H9 (cell line): ENCODE results near the gene ZSCAN16. TPM values are rescaled to one million over a fixed set of nuclear protein-coding genes. Genes with fewer than 3 reads are reported as not detected.

Experiments
- DNase-seq: peaks from one replicate; pipeline ENCODE4 v3.0.0-alpha.2; 2017
- H2AFZ ChIP-seq: one replicate; pipeline ENCODE4 v1.6.1; 2013; ENCODE audit warnings: mild to moderate bottlenecking, low read length, control low read depth, moderate library complexity
- H2AK5ac ChIP-seq: 2 replicates; pipeline ENCODE4 v1.6.1; 2013; ENCODE audit warnings: low read length, control low read depth, mixed read lengths; ENCODE audit not compliant: insufficient read length
- H2BK120ac ChIP-seq: one replicate; pipeline ENCODE4 v1.6.1; 2013; ENCODE audit warnings: low read depth, mild to moderate bottlenecking, low read length, control low read depth, inconsistent platforms; ENCODE audit not compliant: poor library complexity, severe bottlenecking
- H2BK12ac ChIP-seq: 2 replicates; pipeline ENCODE4 v1.6.1; 2013; ENCODE audit warnings: low read length, control low read depth, mixed read lengths, low read depth; ENCODE audit not compliant: insufficient read length
- H2BK15ac ChIP-seq: 2 replicates; pipeline ENCODE4 v1.6.1; 2013; ENCODE audit warnings: low read depth, low read length, control low read depth
- H2BK20ac ChIP-seq: one replicate; pipeline ENCODE4 v1.6.1; 2013; ENCODE audit warnings: low read depth, mild to moderate bottlenecking, low read length, control low read depth, inconsistent platforms; ENCODE audit not compliant: poor library complexity, severe bottlenecking
- H2BK5ac ChIP-seq: 2 replicates; pipeline ENCODE4 v1.6.1; 2013; ENCODE audit warnings: low read length, control low read depth, mixed read lengths; ENCODE audit not compliant: insufficient read length
- H3K14ac ChIP-seq: 2 replicates; pipeline ENCODE4 v1.6.1; 2013; ENCODE audit warnings: low read length, control low read depth; ENCODE audit not compliant: insufficient read depth
- H3K18ac ChIP-seq: 2 replicates; pipeline ENCODE4 v1.6.1; 2013; ENCODE audit warnings: low read depth, mild to moderate bottlenecking, mixed read lengths, low read length, control low read depth; ENCODE audit not compliant: insufficient read length
- H3K23ac ChIP-seq: 2 replicates; pipeline ENCODE4 v1.6.1; 2013; ENCODE audit warnings: low read length, control low read depth, mixed read lengths, low read depth; ENCODE audit not compliant: insufficient read length
- H3K23me2 ChIP-seq: 2 replicates; pipeline ENCODE4 v1.6.1; 2013; ENCODE audit warnings: low read depth, mild to moderate bottlenecking, mixed read lengths, low read length, control low read depth; ENCODE audit not compliant: insufficient read length, poor library complexity, severe bottlenecking
- H3K27ac ChIP-seq: 2 replicates; pipeline ENCODE4 v1.5.1; 2013; ENCODE audit warnings: low read length, control low read depth, mixed read lengths, low read depth; ENCODE audit not compliant: insufficient read length
- H3K27me3 ChIP-seq: 2 replicates; pipeline ENCODE4 v1.6.1; 2013; ENCODE audit warnings: low read length, control low read depth, inconsistent platforms; ENCODE audit not compliant: insufficient read depth
- H3K4ac ChIP-seq: 2 replicates; pipeline ENCODE4 v1.6.1; 2013; ENCODE audit warnings: low read depth, mild to moderate bottlenecking, control low read depth, inconsistent platforms, low read length, moderate library complexity
- H3K4me1 ChIP-seq: 2 replicates; pipeline ENCODE4 v1.6.1; 2013; ENCODE audit warnings: low read length, control low read depth, inconsistent platforms; ENCODE audit not compliant: insufficient read depth
- H3K4me2 ChIP-seq: 2 replicates; pipeline ENCODE4 v1.6.1; 2013; ENCODE audit warnings: low read length, control low read depth, mixed read lengths; ENCODE audit not compliant: insufficient read length, insufficient read depth
- H3K56ac ChIP-seq: 2 replicates; pipeline ENCODE4 v1.6.1; 2013; ENCODE audit warnings: low read depth, mild to moderate bottlenecking, mixed read lengths, low read length, control low read depth; ENCODE audit not compliant: insufficient read length
- H3K79me1 ChIP-seq: 2 replicates; pipeline ENCODE4 v1.6.1; 2013; ENCODE audit warnings: low read depth, mild to moderate bottlenecking, moderate library complexity, low read length, control low read depth, inconsistent platforms; ENCODE audit not compliant: insufficient read depth, poor library complexity, severe bottlenecking
- H3K79me2 ChIP-seq: 2 replicates; pipeline ENCODE4 v1.6.1; 2013; ENCODE audit warnings: low read length, control low read depth, inconsistent platforms; ENCODE audit not compliant: insufficient read depth
- H3K9ac ChIP-seq: 2 replicates; pipeline ENCODE4 v1.6.1; 2013; ENCODE audit warnings: low read length, control low read depth, mixed read lengths; ENCODE audit not compliant: insufficient read length; ENCODE audit errors: extremely low read depth
- H3K9me3 ChIP-seq: one replicate; pipeline ENCODE4 v1.6.1; 2013; ENCODE audit warnings: low read depth, low read length, inconsistent platforms; ENCODE audit not compliant: control insufficient read depth
- H3T11ph ChIP-seq: one replicate; pipeline ENCODE4 v1.6.1; 2013; ENCODE audit warnings: mild to moderate bottlenecking, low read length, control low read depth, inconsistent platforms
- H4K20me1 ChIP-seq: one replicate; pipeline ENCODE4 v1.6.1; 2013; ENCODE audit not compliant: control insufficient read depth, insufficient read length, insufficient read depth
- H4K5ac ChIP-seq: 2 replicates; pipeline ENCODE4 v1.6.1; 2013; ENCODE audit warnings: low read depth, mild to moderate bottlenecking, mixed read lengths, low read length, control low read depth; ENCODE audit not compliant: insufficient read length
- H4K8ac ChIP-seq: replicated peaks from 2 replicates; pipeline ENCODE4 v1.6.1; 2013; ENCODE audit warnings: low read length, control low read depth, mixed read lengths, low read depth; ENCODE audit not compliant: insufficient read length
- H4K91ac ChIP-seq: 2 replicates; pipeline ENCODE4 v1.6.1; 2013; ENCODE audit warnings: low read depth, mild to moderate bottlenecking, moderate library complexity, mixed read lengths, low read length, control low read depth; ENCODE audit not compliant: insufficient read length
- H3K27ac Mint-ChIP-seq, 3 experiments: 2 replicates in 2 of 3; 3 replicates in 1 of 3; pipeline ENCODE4 v1.8.0; 2020 to 2021; ENCODE audit warnings: mixed read lengths in 3 of 3, mild to moderate bottlenecking in 1 of 3, moderate library complexity in 1 of 3
- H3K27me3 Mint-ChIP-seq: 2 replicates; pipeline ENCODE4 v1.8.0; 2021; ENCODE audit warnings: low read depth, mild to moderate bottlenecking, moderate library complexity, mixed read lengths
- H3K36me3 Mint-ChIP-seq, 3 experiments: 2 replicates in 2 of 3; 3 replicates in 1 of 3; pipeline ENCODE4 v1.8.0; 2020 to 2021; ENCODE audit warnings: low read depth in 3 of 3, mixed read lengths in 3 of 3; ENCODE audit not compliant: insufficient read depth in 1 of 3
- H3K4me1 Mint-ChIP-seq, 2 experiments: 2 replicates each; pipeline ENCODE4 v1.8.0; 2020; ENCODE audit warnings: mixed read lengths in 2 of 2
- H3K4me3 Mint-ChIP-seq, 2 experiments: 2 replicates in 1 of 2; 3 replicates in 1 of 2; pipeline ENCODE4 v1.8.0; 2020 to 2021; ENCODE audit warnings: mild to moderate bottlenecking in 2 of 2, mixed read lengths in 2 of 2, moderate library complexity in 1 of 2
- H3K9me3 Mint-ChIP-seq, 2 experiments: 2 replicates in 1 of 2; 3 replicates in 1 of 2; pipeline ENCODE4 v1.8.0; 2020; ENCODE audit warnings: mild to moderate bottlenecking in 2 of 2, mixed read lengths in 2 of 2, moderate library complexity in 1 of 2
- WGBS: extraction: QIAGEN DNeasy Blood & Tissue Kit; methylation state at CpG from one replicate; pipeline ENCODE4 v1.1.7; 2013; ENCODE audit warnings: missing lambda C conversion rate, low lambda C conversion rate, mixed read lengths; ENCODE audit not compliant: insufficient read length; ENCODE audit errors: extremely low coverage; 5-methylcytosine and 5-hydroxymethylcytosine counted together
- total RNA-seq: library from RNA; stranded (reverse); gene quantifications from 2 replicates; pipeline ENCODE4 v1.2.1, GENCODE V29; 2021
- TF ChIP-seq, protein P1 (sequence below): fragments of 200-600 bp; sonication (generic); conservative IDR thresholded peaks from 3 replicates; pipeline ENCODE4 v1.8.0; 2021; ENCODE audit warnings: antibody characterized with exemption, mild to moderate bottlenecking

The ZSCAN16 gene
- total RNA-seq, 1 experiment from 2014 or later: 11.0 TPM

DNA sequence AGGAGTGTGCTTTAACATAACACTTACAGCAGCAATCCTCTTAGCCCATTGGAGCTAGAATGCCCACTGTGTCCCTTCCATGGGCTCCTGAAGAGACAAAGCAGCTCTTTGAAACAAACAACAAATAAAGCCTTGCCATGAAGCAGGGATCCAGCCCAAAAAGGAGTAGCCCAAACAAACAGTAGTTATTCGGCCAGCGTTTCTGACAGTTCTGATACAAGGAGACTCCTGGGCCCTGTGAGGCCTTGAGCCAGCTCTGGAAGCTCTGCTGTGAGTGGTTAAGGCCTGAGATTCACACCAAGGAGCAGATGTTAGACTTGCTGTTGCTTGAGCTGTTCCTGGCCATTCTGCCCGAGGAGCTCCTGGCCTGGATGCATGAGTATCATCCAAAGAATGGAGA, 16.9 kb upstream of the ZSCAN16 start:
- Histone ChIP-seq H3K9me3 (no peaks in the 10 kb centered on the region), H3K79me1 (no peaks in the 10 kb centered on the region), H3T11ph (no peak overlapping the region), H2BK120ac (no peak overlapping the region), H3K4me2 (no peak overlapping the region), H3K23me2 (peaks cover 3% of the 10 kb centered on the region), H4K91ac (no peak overlapping the region), H4K20me1 (no peaks in the 10 kb centered on the region), H2BK12ac (no peak overlapping the region), H3K56ac (no peak overlapping the region), H2AFZ (no peak overlapping the region), H3K18ac (no peak overlapping the region), H4K5ac (no peak overlapping the region), H3K14ac (no peak overlapping the region), H2BK5ac (no peak overlapping the region), H3K27ac (no peak overlapping the region), H3K9ac (no peak overlapping the region), H3K23ac (no peak overlapping the region), H4K8ac (no peak overlapping the region), H2BK20ac (no peak overlapping the region), H2AK5ac (no peak overlapping the region), H2BK15ac (no peak overlapping the region), H3K4ac (no peak overlapping the region), H3K4me1 (no peaks in the 10 kb centered on the region), H3K79me2 (no peaks in the 10 kb centered on the region), H3K27me3 (no peaks in the 10 kb centered on the region; the same call in 1 of the 2 replicates)
- H3K27ac Mint-ChIP-seq: no peak overlapping the region; a peak in 1 of 7 replicates
- peaks cover 38% of the 10 kb centered on the region for H3K27me3 Mint-ChIP-seq
- TF ChIP-seq, protein P1, sequence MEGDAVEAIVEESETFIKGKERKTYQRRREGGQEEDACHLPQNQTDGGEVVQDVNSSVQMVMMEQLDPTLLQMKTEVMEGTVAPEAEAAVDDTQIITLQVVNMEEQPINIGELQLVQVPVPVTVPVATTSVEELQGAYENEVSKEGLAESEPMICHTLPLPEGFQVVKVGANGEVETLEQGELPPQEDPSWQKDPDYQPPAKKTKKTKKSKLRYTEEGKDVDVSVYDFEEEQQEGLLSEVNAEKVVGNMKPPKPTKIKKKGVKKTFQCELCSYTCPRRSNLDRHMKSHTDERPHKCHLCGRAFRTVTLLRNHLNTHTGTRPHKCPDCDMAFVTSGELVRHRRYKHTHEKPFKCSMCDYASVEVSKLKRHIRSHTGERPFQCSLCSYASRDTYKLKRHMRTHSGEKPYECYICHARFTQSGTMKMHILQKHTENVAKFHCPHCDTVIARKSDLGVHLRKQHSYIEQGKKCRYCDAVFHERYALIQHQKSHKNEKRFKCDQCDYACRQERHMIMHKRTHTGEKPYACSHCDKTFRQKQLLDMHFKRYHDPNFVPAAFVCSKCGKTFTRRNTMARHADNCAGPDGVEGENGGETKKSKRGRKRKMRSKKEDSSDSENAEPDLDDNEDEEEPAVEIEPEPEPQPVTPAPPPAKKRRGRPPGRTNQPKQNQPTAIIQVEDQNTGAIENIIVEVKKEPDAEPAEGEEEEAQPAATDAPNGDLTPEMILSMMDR: no peak
- H3K36me3 Mint-ChIP-seq: no peaks in the 10 kb centered on the region
- peaks cover 4 to 8% of the 10 kb centered on the region in 2 experiments; a peak in 3 of 4 replicates for H3K4me1 Mint-ChIP-seq
- DNase-seq: no peak
- H3K4me3 Mint-ChIP-seq: no peak overlapping the region
- H3K9me3 Mint-ChIP-seq: no peaks in the 10 kb centered on the region
- no CpG with 5 or more reads among the region's 3 CpGs for WGBS
